GM23248 (cell line): ENCODE results near the gene MAN2B2.

Source experiments
- EZH2 ChIP-seq: fragments of 200-600 bp; sonication (generic); IDR thresholded peaks from 2 replicates; pipeline ENCODE4 v1.6.1; 2018; ENCODE audit warnings: antibody characterized with exemption, mild to moderate bottlenecking; ENCODE audit not compliant: insufficient read depth, poor library complexity, severe bottlenecking
- EZH2phosphoT487 ChIP-seq: fragments of 200-600 bp; sonication (generic); IDR thresholded peaks from 2 replicates; pipeline ENCODE4 v1.6.1; 2018; ENCODE audit warnings: antibody characterized with exemption, moderate library complexity, mild to moderate bottlenecking, low read depth; ENCODE audit not compliant: insufficient read depth

DNA sequence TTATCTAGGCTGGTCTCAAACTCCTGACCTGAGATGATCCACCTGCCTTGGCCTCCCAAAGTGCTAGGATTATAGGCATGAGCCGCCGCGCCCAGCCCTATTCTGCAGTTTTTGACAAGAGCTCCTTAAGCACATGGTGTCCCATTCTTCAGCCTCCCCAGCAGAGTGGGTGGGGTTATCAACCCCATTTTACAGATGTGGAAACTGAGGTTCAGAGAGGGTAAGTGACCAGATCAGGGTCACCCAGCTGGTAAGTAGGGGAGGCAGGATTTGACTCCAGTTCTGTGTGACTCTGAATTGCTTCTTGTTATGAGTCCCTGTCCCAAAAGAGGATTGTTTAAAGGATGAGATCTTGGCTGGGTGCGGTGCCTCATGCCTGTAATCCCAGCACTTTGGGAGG is 14.5 kb downstream of the MAN2B2 start:
- TF ChIP-seq EZH2 (no peak), EZH2phosphoT487 (no peak)
